Keratinocyte (primary cell): ENCODE results near the gene ABCA10.

ENCODE experiments used
- EZH2 ChIP-seq: IDR thresholded peaks from one replicate; pipeline ENCODE4 v1.6.1; 2012; ENCODE audit warnings: inconsistent platforms, mild to moderate bottlenecking, low read length, moderate library complexity
- TF ChIP-seq, protein P1 (sequence below), 3 experiments: IDR thresholded peaks in 1 of 3; conservative IDR thresholded peaks in 1 of 3; optimal IDR thresholded peaks in 1 of 3; 2 replicates in 2 of 3; 3 replicates in 1 of 3; pipeline versions ENCODE3 to v1.5.1; 2011; ENCODE audit warnings: low read length in 3 of 3, mild to moderate bottlenecking in 3 of 3, moderate library complexity in 2 of 3, control low read depth in 1 of 3, inconsistent platforms in 1 of 3; ENCODE audit not compliant: insufficient read depth in 2 of 3; ENCODE audit errors: extremely low read depth in 1 of 3

DNA sequence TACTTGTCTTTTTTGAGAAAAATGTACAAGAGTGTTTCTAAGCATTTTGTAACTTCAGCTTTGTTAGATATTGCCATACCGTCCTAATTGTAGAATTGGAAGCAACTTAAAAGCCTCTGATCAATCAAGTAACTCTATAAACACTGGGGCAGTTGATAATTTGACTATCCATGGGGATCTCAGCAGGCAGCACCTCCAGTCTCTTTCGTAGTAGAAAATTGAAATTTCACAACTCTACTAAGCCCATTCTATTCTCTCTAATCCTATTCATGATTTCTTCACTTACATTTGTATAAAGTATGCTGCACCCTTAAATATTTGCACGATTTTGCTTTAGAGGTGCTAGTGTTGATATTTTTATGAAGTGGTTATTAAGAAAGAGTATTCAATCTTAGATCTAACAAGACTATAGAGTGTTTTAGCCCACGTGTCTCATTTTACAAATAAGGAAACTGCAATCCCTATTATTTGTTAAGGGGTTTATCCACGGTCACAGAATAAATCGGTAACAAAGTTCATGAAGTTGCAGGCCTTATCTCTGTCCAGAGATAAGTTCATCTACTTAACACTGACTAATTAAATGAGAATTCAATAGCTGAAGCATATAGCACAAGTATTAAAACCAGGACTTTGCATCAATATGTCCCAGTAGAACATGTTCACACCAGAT, 97.9 kb downstream of the ABCA10 start:
- TF ChIP-seq, protein P1, sequence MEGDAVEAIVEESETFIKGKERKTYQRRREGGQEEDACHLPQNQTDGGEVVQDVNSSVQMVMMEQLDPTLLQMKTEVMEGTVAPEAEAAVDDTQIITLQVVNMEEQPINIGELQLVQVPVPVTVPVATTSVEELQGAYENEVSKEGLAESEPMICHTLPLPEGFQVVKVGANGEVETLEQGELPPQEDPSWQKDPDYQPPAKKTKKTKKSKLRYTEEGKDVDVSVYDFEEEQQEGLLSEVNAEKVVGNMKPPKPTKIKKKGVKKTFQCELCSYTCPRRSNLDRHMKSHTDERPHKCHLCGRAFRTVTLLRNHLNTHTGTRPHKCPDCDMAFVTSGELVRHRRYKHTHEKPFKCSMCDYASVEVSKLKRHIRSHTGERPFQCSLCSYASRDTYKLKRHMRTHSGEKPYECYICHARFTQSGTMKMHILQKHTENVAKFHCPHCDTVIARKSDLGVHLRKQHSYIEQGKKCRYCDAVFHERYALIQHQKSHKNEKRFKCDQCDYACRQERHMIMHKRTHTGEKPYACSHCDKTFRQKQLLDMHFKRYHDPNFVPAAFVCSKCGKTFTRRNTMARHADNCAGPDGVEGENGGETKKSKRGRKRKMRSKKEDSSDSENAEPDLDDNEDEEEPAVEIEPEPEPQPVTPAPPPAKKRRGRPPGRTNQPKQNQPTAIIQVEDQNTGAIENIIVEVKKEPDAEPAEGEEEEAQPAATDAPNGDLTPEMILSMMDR (optimal IDR thresholded peaks at IDR 0.05 in 1 of 3, IDR thresholded peaks at IDR 0.05 in 1 of 3, conservative IDR thresholded peaks at IDR 0.05 in 1 of 3; ENCODE audit: extremely low read depth in 1 of 3, insufficient read depth in 2 of 3, low read length in 3 of 3), result no peak
- no peak for TF ChIP-seq EZH2
